Activated naive CD4-positive, alpha-beta T cell (primary cell): ENCODE data around the gene DHX34.
A peak's percentile ranks its signal among the peaks of the same experiment; 100 is the strongest.

Source experiments
- DNase-seq, 4 experiments: peaks; one replicate each; lab custom pipeline; 2025; lab: John Stamatoyannopoulos, UW

The DHX34 gene

GRCh38 chr19:47417107-47417745 is 68.1 kb downstream of the DHX34 start:
- no peak for DNase-seq

DNA sequence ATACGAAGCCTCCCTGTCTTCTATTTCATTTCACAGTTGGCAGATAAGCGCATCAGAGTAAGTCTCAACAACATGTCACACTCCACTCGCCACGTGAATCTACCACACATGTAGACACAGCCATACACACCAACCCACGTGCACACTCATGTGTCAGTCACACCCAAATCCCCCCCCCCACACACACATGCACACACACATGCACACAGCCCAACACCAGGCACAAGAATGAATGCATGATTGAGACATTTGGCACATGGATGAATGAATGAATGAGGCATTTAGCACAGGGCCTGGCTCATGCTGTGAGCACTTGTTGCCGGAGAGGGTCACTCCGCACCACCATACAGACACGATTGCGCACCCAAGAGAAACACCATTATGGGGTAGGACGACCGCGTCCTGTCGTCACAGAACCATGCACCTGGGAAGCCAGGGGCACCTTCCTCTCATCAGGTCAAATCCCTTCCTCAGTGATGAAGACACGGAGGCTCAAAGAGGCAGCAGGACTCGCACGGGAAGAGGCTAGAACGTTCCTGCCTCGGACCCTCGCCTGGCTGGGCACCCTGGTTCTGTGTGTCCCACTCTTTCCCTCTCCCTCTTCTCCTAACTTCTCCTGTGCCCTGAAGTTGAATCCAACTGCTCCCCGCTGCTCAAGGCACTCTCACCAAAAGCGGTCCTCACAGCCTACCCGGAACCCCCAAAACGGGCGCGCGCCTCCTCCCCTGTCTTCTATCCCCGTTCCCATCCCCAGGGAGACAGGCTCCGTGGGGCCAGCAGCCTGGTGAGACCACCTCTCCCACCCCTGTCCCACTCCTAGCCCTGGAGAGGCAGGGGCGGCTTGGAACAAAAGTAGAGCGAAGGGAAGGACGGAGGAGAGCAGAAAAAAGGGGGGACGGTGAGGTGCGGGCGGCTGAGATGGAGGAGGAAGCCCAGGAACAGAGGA is 68.9 kb downstream of the DHX34 start:
- DNase-seq, result no peak

DNA sequence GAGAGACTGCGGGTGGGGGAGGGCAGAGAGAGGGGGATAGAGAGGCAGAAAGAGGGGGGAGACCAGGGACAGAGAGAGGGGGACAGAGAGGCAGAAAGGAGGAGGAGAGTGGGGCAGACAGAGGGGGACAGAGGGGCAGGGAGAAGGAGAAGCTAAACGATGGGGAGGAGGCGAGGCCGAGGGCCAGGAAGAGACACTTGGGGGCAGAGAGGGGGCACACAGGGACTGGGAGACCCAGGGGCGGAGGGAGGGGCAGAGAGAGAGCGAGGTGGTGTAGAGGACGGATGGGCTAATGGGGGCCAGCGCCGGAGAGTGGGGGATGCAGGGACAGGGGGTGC is 69.5 kb downstream of the DHX34 start:
- no peak for DNase-seq

GRCh38 chr19:47419030-47419783 is 70.1 kb downstream of the DHX34 start, which contains the start of gene MEIS3:
MEIS3 (minus strand) TSS chr19:47419527; CDS start chr19:47419081, 446 bp downstream.
- DNase-seq, result no peak

DNA sequence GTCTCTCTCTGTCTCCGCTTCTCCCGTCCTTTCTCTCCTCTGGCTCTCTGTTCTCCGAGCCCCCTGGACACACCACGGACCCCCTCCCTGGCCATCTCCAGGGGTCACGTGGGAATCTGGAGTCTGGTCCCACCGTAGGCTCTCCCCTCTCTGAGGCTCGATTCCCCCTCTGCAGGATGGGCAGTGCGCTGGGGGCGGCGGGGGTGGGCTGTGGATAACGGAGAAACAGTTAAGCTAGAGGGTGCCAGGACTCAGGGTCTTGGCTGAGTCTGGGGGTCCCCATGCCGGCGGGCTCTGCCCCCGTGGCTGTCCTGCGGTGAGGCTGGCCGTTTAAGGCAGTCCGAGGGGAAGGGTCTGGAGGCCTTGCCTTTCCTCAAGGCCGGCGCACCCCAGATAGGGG is 70.7 kb downstream of the DHX34 start:
- no peak for DNase-seq

- DNase-seq, result no peak
Measured at GRCh38 chr19:47421244-47421786, 72.2 kb downstream of the DHX34 start.

GRCh38 chr19:47421844-47422395 is 72.8 kb downstream of the DHX34 start:
- DNase-seq, result no peak

GRCh38 chr19:47422417-47423163 is 73.5 kb downstream of the DHX34 start:
- no peak for DNase-seq

- no peak for DNase-seq
Measured at GRCh38 chr19:47423203-47423882, 74.2 kb downstream of the DHX34 start.

DNA sequence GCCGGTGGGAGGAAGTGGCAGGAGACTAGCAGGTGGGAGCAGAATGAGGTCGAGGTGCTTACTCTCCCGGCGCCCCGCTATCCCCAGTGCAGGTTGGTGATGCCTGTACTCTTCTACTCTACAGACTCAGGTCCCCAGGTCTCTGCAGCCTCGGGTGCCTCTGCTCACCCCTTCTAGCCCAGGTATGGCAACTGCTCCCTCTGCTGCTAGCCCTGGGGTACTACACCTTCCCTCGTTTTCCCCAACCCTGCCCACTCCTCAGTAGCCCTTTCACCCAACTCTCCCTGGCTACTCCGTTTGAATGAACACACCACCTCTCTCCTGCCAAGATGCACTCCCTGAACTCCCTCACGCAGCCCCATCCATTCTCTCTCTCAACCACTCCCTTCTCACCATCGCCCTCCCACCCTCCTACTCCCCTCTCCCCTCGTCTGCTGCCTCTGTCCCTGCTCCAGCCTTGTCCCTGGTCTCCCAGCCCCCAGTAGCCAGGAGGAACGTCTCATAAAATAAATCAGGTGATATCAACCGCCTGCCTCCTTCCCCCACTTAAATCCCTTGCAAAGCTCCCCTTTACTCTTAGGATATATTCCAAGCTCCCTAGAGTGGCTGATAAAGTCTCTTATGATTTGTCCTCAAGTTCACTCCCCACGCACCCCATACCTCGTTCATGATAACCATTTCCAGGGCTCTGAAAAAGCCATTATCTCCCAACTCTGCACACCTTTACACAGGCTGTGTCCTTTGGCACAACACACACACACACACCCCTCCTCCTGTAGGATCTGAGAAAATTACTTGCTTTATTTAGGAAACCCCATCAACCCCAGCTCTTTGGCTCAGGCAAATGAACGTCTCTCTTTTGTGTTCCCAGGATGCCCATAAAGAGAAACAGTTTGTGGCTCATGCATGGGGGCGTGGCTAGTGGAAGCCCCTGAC is 78.4 kb downstream of the DHX34 start:
- DNase-seq, result peak; percentile 24 to 53 (median 38)

GRCh38 chr19:47428177-47428894 is 79.2 kb downstream of the DHX34 start:
- peak in 3 of 4 experiments; percentile 35 to 60 (median 50) for DNase-seq

GRCh38 chr19:47429140-47429793 is 80.2 kb downstream of the DHX34 start:
- no peak for DNase-seq

DNA sequence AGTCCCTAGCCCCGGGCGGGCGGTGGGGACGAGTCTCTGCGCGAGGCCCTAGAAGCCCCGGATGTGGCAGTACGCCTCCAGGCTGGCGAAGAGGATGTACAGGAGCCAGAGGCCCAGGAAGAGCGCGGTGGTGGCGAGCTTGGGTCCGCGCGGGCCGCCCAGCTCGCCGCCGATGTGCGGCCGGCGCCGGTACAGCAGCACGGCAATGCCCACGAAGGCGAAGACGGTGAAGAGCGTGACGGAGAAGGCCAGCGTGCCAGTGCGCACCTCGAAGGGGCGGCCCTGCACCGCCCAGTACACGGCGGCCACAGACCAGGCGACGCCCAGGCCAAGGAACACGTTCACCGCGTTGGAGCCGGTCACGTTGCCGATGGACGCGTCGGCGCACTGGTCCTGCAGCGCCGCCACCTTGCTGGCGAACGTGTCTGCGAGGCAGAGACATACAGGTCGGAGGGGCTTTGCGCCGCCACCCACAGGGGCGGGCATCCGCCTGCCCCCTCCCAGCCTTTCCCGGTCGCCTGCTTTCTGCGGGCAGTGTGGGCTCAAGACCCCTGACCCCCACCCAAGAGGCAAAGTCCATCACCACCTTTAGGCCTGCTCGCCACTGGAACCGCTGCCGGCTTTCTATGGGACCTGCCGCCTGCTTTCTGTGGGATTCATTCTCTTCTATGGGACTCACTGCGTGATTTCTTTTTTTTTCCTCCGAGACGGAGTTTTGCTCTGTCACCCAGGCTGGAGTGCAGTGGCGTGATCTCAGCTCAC is 81.1 kb downstream of the DHX34 start:
- no peak for DNase-seq

DNA sequence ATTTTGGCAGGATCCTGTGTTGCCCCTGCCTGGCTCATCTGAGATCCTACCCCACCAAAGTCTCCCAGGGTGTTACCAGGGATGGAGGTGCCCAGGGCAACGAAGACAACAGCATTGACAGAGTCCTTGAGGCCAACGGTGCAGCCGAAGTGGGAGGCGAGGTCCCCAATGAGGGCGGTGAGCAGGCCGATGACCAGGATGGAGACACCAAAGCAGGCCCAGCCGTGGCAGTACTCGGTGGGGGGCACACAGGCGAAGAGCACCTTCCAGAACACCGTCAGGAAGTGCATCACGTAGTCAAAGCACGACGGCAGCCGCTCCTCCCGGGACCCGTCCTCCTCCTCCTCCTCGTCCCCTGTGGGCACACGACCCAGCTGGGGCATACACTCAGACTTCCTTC is 83.0 kb downstream of the DHX34 start:
- no peak for DNase-seq
